HG03521 (cell line): ENCODE data around the gene SEMA3B.
A peak's percentile ranks its signal among the peaks of the same experiment; 100 is the strongest.
"Not testable (repeated sequence)": the region's sequence is repeated elsewhere in the genome, so short reads cannot be mapped to it uniquely, and the experiment has no call there.

Source experiments
- ATAC-seq: cut with Tn5 transposase; IDR thresholded peaks from one replicate; pipeline ENCODE4 v1.9.1; 2021; ENCODE audit warnings: mild to moderate bottlenecking, moderate library complexity; ENCODE audit not compliant: unreplicated experiment

The SEMA3B gene

DNA sequence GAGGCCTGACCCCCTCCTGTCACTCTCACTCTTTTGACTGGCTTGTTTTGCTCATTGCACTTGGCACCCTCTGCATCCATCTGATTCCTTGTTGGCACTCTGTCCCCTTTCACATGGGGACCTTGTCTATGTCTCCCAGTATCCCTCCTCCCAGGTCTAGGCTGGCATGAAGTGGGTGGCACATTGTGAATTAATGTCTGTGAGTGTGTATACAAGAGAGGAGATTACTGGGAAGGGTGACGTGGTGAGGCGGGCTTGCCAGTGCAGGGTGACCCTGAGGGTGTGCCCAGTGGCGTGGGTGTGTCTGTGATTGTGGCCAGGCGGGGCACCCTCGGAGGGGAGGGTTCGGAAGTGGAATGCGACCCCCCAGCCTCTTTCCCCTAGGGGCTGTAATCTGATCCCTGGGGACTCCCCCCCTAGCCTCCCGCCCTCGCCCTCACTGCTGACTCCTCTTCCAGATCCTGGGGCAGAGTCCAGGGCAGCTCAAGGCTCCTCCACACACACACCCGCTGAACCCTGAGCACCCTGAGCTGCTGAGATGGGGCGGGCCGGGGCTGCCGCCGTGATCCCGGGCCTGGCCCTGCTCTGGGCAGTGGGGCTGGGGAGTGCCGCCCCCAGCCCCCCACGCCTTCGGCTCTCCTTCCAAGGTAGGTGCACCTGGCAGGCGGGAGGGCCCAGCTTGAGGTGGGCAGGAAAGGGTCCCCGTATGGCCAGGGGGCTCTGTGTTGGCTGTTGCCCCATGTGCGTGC is at the start of gene SEMA3B:
Gene SEMA3B, plus strand, starts transcription at position 445 of the 749 bp plus-strand sequence. Its CDS starts 94 bp downstream, at position 539.
- no peak for ATAC-seq

DNA sequence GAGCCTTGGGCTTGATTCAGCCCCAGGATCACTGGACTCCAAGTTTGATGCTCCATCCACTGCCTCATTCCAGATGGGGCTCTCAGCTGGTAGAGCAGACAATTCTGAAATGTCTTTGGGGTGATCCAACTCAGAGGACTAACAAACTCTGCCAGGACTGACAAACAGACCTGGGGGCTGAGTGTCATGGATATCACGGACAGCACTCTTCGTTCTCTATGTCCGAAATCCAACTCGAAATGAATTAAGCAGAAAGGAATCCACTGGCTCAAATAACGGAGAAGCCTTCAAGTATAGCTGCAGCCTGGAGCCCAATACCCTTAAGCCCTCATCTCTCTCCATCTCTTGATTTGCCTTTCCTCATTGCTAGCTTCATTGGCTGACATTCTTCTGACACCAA is 49.7 kb upstream of the SEMA3B start:
- ATAC-seq, result no peak

DNA sequence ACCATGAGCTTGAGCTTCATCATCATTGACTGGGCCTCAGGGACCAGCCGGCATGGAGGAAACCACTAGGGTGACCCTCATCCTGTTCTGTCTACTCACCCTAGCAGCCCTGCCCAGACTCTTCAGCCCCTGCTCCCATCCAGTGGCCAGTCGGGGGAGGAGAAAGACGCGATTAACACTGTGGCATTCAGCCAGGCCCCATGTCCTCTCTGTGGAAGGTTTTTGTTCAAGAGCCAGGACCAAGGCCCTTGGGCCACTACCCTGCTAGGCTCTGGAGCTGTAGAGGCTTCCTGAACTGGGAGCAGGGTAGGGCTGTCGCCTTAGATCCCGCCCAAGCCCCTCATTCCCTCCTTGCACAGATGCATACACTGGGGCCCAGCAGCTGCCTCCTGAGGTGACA is 48.8 kb upstream of the SEMA3B start:
- ATAC-seq, result no peak

DNA sequence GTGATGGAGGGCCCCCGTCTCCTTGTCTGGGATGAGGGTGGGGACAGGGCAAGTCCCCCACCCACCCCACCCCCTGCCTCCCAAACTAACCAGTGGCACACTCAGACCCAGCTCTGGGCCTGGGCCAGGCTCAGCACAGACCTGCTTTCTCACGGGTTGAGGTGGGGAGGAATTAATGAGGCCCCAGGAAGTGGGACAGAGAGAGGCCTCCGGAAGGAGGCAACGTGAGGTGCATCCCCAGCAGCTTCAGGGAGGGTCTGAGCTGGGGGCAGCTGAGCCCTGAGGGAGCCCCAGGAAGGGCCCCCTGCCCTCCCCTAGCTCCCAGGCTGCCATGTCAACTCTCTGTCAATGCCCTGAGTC is 47.9 kb upstream of the SEMA3B start:
- no peak for ATAC-seq

DNA sequence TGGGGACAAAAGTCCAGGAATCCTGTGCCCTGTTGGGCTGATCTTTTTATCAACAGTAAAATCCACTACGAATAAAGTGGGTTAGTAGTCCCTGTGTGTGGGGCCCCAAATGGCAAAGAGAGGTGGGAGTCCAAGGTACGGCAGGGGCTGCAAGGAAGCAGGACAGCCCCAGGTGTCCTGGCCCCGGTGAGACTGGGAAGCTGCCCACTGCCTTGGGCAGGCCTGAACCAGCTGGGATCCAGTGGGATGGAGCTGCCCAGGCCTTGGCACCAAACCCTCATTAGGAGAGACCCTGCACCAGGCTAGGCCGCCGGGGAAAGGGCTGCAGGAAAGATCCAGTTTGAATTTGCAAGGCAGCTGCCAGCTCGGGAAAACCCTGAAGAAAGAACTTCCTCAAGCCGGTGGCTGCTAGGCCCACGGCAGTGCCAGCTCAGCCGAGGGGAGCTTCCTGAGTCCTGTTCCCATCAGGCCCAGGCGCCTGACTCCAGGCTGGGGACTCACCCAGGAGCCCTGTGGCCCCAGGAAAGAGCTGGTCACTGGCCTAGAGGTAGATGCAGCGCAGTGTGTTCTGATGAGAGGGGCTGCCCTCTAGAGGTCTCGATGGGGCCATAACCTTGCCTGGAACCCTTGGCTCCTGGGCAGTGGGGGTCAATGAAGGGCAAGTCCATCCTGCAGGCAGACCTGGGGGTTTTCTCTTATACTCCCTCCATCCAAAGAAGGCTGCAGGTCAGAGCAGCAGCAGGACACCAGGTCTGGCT is 47.4 kb upstream of the SEMA3B start:
- no peak for ATAC-seq

DNA sequence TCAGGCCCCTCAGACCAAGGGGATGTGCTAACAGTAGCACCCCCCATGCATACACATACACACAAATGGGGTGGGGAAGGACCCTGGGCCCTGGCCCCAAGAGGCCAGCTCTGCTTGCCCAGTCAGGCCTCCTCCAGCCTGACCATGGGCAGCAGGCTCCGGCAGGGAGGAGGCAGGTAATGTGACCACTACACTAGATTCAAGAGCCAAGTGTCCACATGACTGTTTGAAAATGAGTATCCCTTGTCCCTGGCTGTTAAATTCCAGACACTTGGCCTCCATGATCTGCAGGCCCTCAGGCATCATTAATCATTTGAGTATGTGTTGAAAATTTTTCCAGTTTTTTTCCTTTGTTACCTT is 46.8 kb upstream of the SEMA3B start:
- ATAC-seq, result no peak

DNA sequence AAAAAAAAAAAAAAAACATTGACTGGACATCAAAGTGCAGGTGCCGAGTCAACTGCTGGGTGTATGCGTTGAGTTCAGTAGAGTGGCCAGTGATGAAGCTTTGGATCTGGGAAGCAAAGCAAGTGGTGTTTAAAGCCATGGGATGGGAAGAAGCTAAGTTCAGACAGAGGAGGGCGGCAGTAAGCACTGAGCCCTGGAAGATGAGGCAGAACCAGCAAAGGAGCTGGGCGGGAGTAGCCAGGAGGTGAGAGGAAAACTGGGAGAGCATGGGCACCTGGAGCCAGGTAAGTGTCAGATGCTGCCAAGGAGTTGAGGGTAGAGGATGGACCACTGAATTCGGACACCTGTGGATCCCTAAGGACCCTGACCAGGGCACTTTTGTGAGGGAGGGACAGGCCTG is 44.3 kb upstream of the SEMA3B start:
- ATAC-seq, result no peak

DNA sequence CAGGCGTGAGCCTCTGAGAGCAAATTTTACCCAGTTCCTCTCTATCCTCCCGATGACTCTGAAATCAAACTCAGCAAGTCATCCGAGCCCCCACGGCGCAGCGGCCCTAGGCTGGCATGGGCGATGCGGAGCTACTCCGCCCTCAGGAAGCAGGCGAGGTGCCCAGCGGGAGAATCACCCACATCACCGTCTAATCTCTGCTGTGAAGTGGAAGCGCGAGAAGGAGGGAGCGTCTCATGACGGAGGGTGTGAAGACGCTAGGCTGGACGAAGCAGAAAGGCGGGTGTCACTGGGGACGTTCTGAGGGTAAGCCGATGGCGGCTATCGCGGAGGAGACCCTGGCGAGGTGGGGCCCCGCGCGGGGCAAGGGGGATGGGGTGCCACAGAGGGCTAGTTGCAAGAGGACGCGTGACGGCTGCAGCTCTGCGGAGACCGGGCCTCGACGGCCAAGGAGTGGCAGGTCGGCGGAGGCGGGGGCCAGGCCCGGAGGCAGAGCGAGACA is 42.0 kb upstream of the SEMA3B start:
- no peak for ATAC-seq

DNA sequence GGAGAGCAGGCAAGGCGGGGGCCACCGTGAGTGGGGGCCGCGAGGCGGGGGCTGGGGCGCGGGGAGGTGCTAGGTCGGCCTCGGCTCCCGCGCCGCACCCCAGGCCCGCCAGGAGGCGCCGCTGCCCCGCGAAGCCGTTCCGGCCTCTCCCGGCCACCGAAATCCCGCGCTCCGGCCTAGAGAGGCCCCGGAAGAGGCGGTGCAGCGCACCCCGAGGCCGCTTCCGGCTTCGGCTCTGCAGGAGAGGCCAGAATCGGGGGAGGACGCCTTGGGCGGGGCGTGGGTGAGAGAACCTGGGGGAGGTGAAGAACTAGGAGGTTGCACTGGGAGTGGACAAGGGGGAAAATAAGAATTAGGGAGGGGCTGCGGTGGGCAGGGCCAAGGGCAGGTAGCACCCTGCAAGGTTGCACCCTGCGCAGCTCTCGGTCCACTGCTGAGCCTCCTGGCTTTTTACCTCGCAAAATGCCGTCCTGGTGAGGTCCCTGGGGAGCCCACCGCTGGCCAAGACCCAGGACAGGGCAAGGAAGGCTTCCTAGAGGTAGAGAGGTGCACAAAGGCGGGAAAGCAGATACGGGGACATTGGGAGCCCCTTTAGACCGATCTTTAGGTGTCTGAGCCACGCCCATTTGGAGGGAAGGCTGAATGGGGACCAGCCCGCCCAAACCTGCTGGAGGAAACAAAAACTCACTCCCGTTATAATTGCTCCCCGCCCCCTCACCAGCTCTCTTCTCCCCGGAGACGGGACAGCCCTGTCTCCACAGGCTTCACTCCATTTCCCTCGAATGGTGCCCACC is 41.4 kb upstream of the SEMA3B start:
- ATAC-seq, result peak; percentile 83

DNA sequence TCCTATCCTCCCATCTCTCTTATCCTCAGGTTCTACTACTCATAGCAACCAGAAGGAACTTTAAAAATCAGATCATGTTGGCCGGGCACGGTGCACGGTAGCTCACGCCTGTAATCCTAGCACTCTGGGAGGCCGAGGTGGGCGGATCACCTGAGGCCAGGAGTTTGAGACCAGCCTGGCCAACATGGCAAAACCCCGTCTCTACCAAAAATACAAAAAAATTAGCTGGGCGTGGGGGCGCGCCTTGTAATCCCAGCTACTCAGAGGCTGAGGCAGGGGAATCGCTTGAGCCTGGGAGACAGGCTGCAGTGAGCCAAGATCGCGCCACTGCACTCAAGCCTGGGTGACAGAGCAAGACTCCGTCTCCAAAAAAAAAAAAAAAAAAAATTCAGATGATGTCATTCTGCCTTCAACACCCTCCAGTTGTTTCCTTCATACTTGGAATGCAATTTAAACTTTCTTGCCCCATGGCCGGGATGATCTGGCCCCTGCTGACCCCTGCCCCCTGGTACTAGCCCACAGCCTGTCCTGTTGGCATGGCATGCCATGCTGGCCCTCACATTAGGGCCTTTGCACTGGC is 40.7 kb upstream of the SEMA3B start:
- not testable (repeated sequence) for ATAC-seq

DNA sequence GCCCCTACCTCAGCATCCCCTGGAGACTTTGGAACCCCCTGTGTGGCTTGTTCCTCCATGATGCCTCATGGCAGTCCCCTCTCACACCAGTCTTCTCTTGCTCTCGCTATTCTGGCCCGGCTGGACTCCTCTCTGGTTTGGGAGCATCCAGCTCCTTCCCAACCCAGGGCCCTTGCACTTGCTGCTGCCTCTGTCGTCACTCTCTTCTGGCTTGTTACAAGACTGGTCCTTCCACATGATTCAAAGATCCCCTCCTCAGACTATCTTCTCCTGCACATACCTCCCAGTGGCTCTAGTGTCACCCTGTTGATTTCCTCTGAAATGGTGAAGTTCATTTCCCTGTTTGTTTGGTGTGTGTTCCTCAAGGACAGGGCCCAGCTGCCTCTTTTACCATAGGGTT is 39.5 kb upstream of the SEMA3B start:
- ATAC-seq, result no peak

DNA sequence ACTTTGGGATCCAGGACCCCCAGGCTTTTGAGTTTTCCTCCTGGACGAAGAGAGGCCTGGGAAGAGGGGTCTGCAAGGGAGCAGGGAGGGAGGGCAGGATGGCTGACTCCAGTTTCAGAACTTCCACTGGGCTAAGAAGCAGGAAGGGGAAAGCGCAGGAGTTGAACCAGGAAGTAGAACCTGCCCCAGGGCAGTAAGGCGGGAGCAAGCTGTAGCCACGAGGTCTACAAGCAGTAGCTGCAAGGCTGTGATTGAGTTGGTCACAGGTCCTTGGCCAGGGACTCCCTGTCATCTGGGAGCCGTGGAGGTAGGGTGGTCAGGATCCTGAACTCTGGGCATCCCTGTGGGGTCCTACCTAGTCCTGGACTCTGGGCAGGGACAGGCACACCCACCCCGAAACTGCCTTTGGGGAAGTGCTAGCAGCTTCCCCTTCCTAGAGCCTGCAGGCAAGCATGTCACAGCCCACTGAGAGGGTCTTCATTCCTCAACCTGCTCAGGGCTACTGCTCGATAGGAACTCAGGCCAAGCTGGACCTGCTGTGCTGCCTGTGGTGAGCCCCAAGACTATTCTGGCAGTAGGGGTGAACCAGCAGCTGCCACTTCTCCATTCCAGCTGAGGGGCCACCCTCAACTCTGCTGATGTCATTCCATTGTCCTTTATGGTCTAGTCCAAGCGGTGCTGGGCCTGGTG is 38.7 kb upstream of the SEMA3B start:
- no peak for ATAC-seq

DNA sequence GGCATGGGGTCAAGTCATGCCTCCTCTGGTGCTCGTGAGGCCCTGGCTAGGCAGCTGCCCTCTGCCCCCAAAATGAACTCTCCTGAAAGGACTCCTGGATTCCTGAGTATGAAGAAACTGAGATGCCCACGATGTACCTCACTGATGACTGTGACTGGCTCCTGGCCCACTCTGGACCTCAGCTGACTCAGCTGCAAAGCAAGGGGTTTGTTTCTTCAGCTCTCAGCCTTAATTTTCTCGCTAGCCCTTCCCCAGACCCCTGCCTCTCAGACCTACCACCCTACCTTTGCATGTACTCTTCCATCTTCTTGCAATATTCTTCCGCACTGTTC is 38.2 kb upstream of the SEMA3B start:
- ATAC-seq, result no peak

DNA sequence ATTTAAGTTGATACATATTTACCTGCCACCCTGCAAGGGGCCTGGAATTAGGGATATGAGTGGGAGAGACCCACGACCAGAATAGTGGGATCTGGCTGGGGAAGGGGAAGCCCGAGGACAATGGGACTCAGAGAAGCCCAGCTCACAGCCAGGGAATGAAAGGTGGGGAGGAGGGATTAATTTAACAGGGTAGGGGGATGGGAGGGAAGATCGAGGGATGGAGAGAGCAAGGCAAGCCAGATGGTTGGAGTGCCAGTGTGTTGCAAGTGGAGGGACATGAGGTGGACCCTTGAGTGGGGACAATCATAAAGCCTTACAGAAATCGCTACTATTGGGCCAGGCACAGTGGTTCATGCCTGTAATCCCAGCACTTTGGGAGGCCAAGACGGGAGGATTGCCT is 37.4 kb upstream of the SEMA3B start:
- ATAC-seq, result no peak

DNA sequence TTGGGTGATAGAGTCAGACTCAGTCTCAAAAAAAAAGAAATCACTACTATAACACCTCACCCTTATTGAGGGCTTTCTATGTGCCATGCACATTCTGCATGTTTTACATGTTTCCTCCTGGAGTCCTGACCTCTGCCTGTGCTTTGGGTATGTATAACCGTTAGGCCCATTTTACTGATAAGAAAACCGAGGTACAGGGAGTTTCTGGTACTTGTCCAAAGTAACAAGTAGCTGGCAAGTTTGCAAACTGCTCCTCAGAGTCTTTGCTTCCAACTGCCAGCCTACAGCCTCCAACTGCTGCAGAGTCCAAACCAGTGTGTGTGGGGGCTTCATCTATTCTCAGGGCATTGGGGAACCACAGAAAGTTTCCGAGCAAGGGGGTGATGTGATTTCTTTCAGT is 36.6 kb upstream of the SEMA3B start:
- ATAC-seq, result no peak

DNA sequence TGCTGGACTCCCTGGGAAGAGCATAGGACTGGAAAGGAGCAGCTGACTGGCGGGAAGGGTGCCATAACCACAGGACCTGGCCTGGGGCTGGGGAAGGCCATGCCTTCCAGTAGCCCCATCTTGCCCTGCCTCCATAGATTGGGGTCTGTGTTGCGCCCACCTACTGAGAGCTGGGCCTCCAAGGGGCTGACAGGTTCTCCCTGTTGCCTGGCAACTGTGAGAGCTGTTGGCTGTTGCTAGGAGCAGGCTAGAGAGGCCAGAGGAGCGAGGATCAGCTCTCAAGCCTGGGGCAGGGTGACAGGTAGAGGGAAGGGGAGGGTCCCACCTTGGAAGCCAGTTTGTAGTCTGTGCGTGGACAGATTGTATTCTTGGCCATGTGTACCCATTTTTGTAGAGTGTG is 35.8 kb upstream of the SEMA3B start:
- ATAC-seq, result no peak

DNA sequence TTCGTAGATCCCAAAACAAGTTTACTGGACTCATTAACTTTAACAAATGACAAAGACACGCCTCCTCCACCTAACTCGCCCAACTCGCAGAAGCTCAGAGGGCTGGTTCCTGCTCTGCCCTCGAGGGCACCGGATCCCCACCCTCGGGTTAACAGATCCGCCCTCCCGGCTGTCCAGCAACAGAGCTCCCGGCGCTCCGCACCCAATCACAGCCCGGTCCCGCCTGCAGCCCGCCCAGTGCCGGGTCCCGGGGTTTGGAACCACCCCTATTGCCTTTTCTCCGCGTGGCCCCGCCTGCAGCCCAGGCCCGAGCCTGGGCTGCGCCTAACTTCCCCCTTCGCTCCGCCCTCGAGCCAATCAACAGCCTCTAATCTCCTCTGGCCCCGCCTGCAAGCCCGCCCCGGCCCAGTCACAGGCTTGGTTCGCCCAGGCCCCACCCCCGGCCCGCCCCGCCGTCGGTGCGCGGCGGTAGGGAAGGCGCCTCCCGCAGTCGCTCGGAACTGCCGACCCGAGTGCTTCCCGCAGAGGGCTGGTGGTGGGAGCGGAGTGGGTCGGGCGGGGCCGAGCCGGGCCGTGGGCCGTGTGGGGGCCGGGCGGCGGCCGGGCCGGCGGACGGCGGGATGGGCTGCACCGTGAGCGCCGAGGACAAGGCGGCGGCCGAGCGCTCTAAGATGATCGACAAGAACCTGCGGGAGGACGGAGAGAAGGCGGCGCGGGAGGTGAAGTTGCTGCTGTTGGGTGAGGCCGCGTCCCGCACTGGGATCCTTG is 33.0 kb upstream of the SEMA3B start, which contains the start of gene GNAI2:
Gene GNAI2, plus strand, starts transcription at position 489 of the 768 bp plus-strand sequence. Its CDS starts 132 bp downstream, at position 621.
- ATAC-seq, result peak; percentile 91

DNA sequence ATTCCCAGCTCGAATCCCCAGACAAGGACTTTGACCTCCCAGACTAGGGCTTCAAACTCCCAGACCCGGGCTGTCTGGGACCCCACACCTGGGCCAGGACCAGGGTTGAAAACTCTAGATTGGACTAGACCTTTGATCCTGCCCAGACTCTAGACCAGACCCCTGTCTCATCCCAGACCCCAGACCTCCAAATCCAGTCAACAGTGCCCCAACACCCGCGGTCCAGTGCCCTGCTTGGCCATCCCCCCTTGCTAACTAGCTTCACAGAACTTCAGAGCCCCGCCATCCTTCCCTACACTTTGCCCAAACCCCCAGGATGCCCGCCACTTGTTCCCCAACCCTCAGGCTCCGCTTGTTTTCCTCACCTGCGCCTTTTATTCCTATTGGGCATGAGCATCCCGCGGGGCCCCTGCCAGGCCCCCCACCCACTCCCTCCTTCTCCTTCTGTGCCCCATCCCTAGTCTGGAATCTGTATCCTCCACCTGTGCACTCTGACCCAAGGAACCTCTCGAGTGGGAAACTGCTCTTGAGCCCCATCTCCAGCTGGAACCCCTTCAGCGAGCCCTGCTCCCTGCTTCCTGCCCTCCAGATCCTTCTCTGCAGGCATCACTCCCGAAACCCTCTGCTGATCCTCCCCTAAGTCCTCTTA is 32.3 kb upstream of the SEMA3B start:
- no peak for ATAC-seq

DNA sequence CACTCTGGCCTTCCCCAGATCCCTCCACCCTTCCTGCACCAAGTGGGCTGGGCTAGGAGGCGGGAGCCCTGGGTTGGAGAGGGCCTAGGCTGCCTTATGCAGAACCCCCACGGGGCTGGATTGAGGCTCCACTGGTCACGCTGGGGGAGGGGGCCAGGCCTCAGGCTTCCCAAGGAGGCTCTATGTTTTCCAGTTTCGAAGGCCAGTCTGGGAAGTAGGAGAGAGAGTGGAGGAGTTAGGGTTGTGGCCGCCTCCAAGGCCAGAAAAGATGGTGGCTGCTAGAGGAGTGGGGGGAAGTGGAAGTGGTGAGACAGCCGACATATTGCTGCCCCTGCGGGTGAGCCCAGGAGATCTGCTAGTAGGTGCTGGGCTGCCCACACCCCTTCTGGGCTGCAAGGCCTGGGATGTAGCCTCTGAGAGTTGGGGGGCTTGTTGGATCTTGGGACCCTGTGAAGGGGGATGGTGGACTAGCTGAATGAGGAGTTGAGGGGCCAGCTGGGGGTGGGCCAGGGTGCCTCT is 31.8 kb upstream of the SEMA3B start:
- ATAC-seq, result no peak
